Activated naive CD4-positive, alpha-beta T cell treated with Interleukin-2 at 50 U/mL for 16 hours (primary cell): Measurements from ENCODE around the gene RDX.

Source experiments
- DNase-seq: peaks from one replicate; pipeline ENCODE4 v3.0.0-alpha.2; 2020

Gene RDX

GRCh38 chr11:110169738-110170137, 126.7 kb downstream of the RDX start:
- no peak for DNase-seq

GRCh38 chr11:110168033-110168803, 128.2 kb downstream of the RDX start:
- DNase-seq = no peak

- no peak for DNase-seq
Observed at GRCh38 chr11:110165039-110165925, 131.1 kb downstream of the RDX start.

GRCh38 chr11:110162216-110162615, 134.2 kb downstream of the RDX start:
- no peak for DNase-seq

GRCh38 chr11:110161061-110161460, 135.4 kb downstream of the RDX start:
- no peak for DNase-seq

- DNase-seq = no peak
Observed at GRCh38 chr11:110160437-110160836, 136.0 kb downstream of the RDX start.

- DNase-seq = no peak
Observed at GRCh38 chr11:110160016-110160415, 136.4 kb downstream of the RDX start.

- no peak for DNase-seq
Observed at GRCh38 chr11:110159476-110159875, 136.9 kb downstream of the RDX start.

GRCh38 chr11:110158317-110159200, 137.9 kb downstream of the RDX start:
- no peak for DNase-seq

GRCh38 chr11:110156503-110156902, 139.9 kb downstream of the RDX start:
- no peak for DNase-seq

GRCh38 chr11:110153474-110153873, 142.9 kb downstream of the RDX start:
- no peak for DNase-seq

GRCh38 chr11:110152199-110152598, 144.2 kb downstream of the RDX start:
- no peak for DNase-seq

- no peak for DNase-seq
Observed at GRCh38 chr11:110148775-110149744, 147.4 kb downstream of the RDX start.

- no peak for DNase-seq
Observed at GRCh38 chr11:110147962-110148709, 148.3 kb downstream of the RDX start.

- DNase-seq = no peak
Observed at GRCh38 chr11:110141812-110142211, 154.6 kb downstream of the RDX start.

- DNase-seq = no peak
Observed at GRCh38 chr11:110134110-110134509, 162.3 kb downstream of the RDX start.

- no peak for DNase-seq
Observed at GRCh38 chr11:110133160-110133559, 163.3 kb downstream of the RDX start.

GRCh38 chr11:110131386-110132123, 164.9 kb downstream of the RDX start:
- no peak for DNase-seq

- no peak for DNase-seq
Observed at GRCh38 chr11:110130642-110131238, 165.7 kb downstream of the RDX start.

GRCh38 chr11:110128161-110128560, 168.3 kb downstream of the RDX start:
- no peak for DNase-seq
